GM12873 (cell line): ENCODE measurements around the gene TIMELESS.

Source experiments
- TF ChIP-seq, protein P1 (sequence below): IDR thresholded peaks from 2 replicates; pipeline ENCODE4 v1.5.1; 2012; ENCODE audit warnings: low read depth, mild to moderate bottlenecking, moderate library complexity, low read length, control low read depth; ENCODE audit not compliant: insufficient read depth; ENCODE audit errors: missing control alignments

The TIMELESS gene

DNA sequence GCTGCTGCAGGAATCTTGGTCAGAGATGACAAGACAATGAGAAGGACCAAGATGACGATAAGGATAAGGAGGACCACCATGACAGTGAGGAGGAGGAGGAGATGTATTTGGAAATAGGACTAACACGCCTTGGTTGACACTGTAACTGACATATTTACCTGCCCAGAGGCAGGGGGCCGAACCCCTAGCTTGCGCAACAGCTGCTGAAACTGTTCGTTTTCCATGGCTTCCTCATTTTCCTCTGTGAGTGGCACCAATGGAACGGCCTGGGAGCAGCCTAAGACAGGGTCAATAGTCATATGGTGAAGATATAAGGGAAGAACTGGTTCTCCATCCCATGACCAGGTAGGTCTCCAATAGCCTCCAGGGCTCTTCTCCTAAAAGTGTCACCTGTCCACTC lies 28.8 kb downstream of the TIMELESS start:
- TF ChIP-seq, protein P1, sequence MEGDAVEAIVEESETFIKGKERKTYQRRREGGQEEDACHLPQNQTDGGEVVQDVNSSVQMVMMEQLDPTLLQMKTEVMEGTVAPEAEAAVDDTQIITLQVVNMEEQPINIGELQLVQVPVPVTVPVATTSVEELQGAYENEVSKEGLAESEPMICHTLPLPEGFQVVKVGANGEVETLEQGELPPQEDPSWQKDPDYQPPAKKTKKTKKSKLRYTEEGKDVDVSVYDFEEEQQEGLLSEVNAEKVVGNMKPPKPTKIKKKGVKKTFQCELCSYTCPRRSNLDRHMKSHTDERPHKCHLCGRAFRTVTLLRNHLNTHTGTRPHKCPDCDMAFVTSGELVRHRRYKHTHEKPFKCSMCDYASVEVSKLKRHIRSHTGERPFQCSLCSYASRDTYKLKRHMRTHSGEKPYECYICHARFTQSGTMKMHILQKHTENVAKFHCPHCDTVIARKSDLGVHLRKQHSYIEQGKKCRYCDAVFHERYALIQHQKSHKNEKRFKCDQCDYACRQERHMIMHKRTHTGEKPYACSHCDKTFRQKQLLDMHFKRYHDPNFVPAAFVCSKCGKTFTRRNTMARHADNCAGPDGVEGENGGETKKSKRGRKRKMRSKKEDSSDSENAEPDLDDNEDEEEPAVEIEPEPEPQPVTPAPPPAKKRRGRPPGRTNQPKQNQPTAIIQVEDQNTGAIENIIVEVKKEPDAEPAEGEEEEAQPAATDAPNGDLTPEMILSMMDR, result no peak

DNA sequence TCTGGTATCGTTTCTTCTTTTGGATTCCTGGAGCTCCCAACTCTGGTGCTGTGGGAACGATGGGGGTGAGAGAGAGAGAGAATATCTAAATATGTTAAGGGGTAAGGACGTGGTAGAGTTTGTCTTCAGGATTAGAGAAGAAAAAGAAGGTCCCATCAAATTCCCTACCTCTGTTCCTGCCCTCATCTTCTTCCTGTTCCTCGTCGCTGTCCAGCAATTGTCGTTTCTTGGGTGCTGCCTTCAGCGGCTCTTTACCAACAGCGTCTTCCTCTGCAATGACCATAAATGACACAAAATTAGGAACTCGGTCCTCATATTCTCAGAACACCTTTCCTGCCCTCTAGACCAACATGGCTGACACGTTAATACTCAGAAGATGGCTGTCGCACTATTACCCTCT lies 31.5 kb downstream of the TIMELESS start:
- TF ChIP-seq, protein P1, result no peak

DNA sequence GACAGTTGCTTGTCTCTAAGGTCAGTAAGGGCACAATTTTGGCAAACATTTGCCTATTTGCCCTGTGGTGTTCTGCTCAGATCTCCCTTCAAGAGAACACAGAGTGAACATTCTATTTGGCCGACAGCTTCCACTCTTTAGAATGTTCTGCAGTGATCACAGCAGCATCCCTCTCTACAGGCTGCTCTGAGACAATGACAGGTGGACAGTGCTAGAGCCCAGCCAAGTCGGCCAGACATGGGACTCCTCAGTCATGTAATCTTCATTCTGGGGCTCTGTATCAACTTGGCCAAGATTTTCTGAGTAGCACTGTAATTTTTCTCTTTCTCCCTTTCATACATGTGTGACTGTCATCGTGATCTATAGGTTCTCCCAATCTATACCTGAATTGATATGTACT lies 34.8 kb downstream of the TIMELESS start:
- TF ChIP-seq, protein P1, result no peak

DNA sequence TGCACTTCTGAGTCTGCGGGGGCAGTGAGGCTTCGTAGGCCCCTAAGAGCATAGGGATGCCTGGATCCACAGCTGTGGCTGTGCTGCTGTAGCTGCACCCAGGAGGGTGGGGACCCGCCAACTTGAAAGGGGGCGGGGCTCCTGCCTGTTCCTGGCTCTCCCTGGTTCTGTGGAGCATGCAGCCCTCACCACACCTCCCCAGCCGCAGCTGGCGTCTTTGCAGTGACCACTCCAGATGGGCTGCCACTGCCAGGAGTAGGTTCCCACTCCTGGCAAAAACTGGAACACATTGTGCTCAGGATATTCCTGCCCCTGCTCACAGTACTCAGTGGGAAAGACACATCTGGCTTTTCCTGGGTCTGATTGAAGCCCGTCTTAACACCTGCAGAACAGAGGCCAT lies 35.8 kb downstream of the TIMELESS start:
- TF ChIP-seq, protein P1, result no peak

DNA sequence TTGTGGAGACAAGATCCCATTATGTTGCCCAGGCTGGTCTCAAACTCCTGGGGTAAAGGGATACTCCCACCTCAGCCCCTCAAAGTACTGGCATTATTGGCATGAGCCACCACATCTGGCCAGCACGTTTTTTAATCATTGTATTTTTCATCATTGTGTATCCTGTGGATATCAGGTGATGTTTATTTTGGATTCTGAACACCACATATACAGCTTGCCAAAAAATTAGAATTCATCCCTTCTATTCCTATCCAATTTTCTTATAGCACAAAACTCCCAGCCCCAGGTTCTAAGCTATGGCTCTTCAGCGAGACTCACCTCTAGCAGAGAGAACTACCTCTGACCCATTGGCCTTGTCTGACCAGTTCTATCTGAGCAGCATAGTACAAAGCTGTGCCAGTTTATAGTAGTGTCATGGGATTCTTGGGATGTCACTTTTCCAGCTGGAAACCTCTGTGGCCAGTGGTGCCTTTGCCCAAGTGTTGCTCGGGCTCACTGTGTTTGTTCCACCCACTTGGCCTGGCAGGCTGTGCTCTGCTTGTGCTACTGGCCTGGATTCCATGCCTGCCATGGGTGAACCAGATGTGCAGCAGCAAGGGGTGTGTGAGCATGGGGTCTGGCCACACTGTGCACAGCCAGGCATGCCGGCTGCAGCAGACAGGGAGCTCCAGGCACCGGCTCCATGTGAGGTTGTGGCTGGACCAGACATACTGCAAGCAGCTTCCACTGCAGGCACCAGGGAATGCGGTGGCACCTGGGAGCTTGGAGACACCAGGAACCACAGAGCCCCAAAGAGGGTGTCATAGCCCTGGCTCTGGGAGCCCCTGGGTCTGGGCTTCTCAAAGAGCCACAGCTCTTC lies 37.2 kb downstream of the TIMELESS start:
- TF ChIP-seq, protein P1, result no peak

DNA sequence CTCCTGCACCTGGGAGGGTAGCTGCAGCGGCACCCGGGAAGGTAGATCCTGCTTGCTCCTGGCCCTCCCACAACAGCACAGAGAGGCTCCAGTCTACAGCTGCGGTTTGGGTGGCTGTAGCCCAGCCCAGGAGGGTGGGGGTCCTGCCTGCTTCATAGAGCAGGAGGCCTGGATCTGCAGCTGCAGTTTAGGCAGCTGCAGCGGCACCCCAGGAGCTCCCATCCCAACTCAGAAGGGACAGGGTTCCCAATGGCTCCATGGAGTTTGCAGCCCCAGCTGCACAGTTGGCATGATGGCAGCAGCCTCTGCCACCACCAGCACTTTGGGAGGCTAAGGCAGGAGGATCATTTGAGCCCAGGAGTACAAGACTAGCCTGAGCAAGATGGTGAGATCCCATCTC lies 38.5 kb downstream of the TIMELESS start:
- TF ChIP-seq, protein P1, result no peak

DNA sequence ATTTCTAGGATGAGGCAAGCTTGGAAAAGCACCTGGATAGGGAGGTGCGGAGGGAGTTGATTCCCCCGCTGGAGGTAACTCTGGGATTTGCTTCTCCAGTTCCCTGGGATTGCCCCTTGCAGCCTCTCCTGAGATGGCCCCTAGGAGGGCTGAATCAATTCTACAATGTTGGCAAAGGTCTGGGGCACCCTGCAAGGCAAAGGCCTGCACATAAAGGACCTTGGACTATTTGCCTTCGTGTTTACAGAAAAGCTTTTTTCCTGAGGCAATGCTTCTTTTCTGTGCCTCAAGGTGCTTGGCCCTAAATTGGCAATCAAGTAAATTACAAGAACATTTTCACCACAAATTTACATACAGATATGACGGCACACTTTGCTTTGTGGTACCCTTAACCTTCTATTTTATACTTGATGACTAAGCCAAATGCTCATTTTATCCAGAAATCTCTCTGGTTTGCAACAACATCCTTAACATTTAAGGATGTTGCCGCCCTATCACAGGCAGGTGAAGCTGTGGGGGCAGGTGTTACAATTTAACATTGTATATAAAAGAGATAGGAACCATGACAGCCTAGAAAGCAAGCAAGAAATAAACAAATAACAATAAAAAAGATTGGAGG lies 40.3 kb downstream of the TIMELESS start:
- TF ChIP-seq, protein P1, result no peak
